HG03159 (cell line): ENCODE results near the gene OPN1MW2.
A peak's percentile ranks its signal among the peaks of the same experiment; 100 is the strongest.
"Not testable (repeated sequence)": the region's sequence is repeated elsewhere in the genome, so short reads cannot be mapped to it uniquely, and the experiment has no call there.

Experiments used
- ATAC-seq: cut with Tn5 transposase; IDR thresholded peaks from one replicate; pipeline ENCODE4 v1.9.1; 2021; ENCODE audit warnings: mild to moderate bottlenecking, moderate library complexity; ENCODE audit not compliant: unreplicated experiment

OPN1MW2 gene

DNA sequence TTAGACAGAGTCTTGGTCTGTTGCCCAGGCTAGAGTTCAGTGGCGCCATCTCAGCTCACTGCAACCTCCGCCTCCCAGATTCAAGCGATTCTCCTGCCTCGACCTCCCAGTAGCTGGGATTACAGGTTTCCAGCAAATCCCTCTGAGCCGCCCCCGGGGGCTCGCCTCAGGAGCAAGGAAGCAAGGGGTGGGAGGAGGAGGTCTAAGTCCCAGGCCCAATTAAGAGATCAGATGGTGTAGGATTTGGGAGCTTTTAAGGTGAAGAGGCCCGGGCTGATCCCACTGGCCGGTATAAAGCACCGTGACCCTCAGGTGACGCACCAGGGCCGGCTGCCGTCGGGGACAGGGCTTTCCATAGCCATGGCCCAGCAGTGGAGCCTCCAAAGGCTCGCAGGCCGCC, at the start of gene OPN1MW2:
Gene OPN1MW2 (plus strand): TSS at position 301 of the 400 bp plus-strand sequence. CDS start 60 bp downstream, at position 361.
- ATAC-seq = not testable (repeated sequence)

DNA sequence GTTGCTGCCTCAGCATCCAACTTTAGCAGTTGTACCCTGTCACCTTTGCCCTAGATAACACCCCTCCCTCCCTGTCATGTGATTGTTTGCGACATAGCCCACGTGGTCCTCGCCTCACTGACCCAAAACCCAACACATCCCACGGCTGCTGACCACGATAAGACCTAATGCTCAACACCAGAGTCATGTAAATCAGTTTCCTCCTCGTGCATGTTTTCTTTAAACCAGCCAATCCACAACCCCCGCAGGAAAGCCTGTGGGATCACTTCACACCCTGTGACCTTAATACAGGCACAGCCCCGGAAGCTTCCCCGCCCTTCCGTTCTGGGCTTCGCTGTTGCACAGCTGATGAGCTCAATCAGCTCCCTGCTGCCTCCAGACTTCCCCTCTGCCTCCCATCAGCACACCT, 47.0 kb upstream of the OPN1MW2 start:
- ATAC-seq = not testable (repeated sequence)

DNA sequence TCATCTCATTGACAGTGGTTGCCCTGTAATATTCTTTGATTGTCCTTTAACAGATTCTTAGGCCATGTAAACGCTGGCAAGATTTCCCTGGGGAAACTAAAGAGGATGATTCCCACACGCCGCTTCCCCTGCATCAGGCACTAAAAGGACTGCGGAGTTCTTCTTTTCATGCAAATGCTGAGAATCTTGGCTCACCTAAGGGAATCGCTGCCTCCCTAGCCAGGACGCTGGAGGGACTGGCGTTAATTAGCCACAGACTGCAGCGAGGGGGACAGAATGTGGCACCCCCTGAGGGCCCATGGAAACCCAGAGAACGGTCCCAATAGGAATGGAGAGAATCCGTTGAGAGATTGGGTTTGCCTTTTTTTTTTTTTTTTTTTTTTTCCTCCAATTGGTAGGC, 45.2 kb upstream of the OPN1MW2 start:
- not testable (repeated sequence) for ATAC-seq

DNA sequence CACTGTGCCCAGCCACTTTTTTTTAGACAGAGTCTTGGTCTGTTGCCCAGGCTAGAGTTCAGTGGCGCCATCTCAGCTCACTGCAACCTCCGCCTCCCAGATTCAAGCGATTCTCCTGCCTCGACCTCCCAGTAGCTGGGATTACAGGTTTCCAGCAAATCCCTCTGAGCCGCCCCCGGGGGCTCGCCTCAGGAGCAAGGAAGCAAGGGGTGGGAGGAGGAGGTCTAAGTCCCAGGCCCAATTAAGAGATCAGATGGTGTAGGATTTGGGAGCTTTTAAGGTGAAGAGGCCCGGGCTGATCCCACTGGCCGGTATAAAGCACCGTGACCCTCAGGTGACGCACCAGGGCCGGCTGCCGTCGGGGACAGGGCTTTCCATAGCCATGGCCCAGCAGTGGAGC, 37.3 kb upstream of the OPN1MW2 start, which contains the start of gene OPN1MW:
Gene OPN1MW (plus strand): TSS at position 301 of the 400 bp plus-strand sequence. CDS start 82 bp downstream, at position 383.
- not testable (repeated sequence) for ATAC-seq

DNA sequence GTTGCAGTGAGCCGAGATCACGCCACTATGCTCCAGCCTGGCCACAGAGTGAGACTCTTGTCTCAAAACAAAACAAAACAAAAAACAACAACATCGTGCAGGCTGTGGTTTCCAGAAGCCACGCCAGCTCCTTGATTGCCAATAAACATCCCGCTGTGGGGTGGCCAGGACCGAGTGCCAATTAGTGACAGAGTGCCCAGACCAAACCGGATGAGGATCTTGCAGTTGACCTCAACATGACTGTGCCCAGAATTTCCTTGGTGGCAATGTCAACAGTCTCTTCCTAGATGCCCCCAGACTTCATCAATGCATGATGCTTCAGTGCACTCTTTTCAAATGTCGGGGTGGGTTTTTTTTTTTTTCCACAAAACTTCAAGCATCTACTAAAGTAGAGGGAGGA, 35.8 kb upstream of the OPN1MW2 start:
- not testable (repeated sequence) for ATAC-seq

DNA sequence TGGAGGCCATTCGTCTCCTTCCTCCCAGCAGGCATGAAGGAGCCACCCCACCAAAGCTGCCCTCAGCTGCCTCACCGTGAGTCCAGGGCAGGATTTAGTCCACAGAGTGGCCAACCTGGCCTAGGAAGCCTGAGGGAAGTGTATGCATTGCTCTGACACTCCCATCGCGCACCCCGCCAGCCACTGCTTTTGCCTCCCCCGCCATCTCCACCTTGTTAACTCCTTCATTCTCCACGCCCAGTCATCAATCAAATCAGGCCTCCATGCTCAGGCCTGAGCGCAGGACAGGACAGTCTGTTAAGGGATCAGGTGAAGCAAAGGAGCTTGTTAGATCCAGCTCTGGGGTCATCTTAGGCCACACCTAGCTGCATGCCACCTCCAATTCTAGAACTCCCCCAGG, 26.7 kb upstream of the OPN1MW2 start:
- ATAC-seq = not testable (repeated sequence)

DNA sequence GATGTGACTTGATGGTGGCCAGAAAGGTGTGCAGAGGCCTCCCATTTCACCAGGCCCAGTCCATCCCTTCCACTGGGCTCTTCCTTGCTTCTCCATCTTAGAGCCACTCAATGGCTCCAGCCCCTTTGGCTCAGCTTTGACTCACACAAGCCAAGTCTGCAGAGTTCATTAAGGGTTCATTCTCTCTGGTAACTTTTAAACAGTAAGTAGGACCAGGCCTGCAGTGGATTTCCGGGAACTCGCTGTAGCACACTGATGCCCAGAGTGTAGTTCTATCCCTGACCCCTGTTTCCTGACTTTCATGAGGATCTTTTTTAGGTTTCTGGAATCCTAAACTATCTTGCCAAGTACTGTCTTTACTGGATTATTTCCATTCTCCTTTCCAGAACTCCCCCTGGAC, 25.2 kb upstream of the OPN1MW2 start:
- ATAC-seq = not testable (repeated sequence)

DNA sequence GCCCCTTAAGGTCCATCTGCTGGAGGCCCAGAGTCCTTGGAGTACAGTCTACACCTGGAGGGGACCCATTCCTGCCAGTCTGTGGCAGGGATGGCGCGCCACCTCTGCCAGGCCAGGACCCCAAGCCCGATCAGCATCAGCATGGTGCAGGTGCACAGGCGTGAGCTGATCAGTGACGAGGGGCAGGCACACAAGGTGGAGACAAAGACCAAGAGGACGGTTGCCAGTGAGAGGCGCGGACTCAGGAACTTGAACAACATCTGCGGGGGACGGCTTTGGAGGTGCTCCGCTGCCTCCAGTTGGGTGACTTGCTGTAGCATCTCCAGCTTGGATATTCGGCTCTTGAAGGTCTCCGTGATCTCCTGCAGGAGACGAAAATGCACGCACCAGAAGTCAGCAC, 23.1 kb upstream of the OPN1MW2 start:
- not testable (repeated sequence) for ATAC-seq

DNA sequence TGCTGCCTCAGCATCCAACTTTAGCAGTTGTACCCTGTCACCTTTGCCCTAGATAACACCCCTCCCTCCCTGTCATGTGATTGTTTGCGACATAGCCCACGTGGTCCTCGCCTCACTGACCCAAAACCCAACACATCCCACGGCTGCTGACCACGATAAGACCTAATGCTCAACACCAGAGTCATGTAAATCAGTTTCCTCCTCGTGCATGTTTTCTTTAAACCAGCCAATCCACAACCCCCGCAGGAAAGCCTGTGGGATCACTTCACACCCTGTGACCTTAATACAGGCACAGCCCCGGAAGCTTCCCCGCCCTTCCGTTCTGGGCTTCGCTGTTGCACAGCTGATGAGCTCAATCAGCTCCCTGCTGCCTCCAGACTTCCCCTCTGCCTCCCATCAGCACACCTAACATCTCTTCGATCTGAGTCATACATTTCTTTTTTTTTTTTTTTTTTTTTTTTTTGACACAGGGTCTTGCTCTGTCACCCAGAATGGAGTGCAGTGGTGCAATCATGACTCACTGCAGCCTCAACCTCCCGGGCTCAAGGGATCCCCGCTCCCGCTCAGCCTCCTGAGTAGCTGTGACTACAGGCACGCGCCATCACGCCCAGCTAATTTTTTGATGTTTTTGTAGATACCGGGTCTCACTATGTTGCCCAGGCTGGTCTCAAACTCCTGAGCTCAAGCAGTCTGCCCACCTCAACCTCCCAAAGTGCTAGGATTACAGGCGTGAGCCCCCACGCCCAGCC, 9.7 kb upstream of the OPN1MW2 start:
- ATAC-seq = peak; percentile 58

DNA sequence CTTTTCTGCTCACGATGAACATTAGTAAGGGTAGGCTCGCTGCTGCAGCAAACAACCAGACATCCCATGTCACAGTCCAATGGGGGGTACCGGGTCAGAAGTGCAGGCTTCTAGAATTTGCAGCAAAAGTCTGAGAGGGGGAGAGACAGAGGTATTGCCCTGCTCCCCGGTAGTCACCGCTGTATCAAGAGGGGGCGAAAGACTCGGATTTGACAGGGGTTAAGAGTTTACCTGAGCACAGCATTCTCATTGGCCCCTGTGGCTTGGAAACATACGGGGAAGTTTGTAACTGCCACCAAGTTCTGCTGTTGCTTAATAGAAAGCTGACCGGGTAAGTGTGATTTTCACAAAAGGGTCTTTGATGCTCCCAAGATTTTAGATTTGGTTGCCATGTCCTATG, 8.5 kb upstream of the OPN1MW2 start:
- not testable (repeated sequence) for ATAC-seq

DNA sequence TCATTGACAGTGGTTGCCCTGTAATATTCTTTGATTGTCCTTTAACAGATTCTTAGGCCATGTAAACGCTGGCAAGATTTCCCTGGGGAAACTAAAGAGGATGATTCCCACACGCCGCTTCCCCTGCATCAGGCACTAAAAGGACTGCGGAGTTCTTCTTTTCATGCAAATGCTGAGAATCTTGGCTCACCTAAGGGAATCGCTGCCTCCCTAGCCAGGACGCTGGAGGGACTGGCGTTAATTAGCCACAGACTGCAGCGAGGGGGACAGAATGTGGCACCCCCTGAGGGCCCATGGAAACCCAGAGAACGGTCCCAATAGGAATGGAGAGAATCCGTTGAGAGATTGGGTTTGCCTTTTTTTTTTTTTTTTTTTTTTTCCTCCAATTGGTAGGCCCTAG, 8.1 kb upstream of the OPN1MW2 start:
- not testable (repeated sequence) for ATAC-seq

DNA sequence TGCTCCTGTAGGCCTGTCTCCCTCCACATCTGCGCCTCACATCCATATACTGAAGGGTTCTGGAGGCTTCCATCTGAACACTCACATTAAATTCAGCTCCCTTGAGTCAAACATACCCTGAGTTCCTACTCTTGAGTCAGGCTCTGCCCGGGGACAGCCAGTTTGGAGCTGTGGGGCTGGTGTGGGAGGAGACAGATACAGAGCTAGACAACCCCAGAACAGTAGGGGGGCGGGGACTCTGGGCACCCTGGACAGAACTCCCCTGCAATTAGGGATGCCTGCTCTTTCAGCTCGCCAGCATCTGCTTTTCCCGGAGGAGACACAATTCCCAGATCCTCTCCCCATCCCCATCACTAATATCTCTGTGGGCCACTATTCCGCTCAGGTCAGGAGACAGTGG, 5.7 kb downstream of the OPN1MW2 start:
- ATAC-seq = not testable (repeated sequence)

DNA sequence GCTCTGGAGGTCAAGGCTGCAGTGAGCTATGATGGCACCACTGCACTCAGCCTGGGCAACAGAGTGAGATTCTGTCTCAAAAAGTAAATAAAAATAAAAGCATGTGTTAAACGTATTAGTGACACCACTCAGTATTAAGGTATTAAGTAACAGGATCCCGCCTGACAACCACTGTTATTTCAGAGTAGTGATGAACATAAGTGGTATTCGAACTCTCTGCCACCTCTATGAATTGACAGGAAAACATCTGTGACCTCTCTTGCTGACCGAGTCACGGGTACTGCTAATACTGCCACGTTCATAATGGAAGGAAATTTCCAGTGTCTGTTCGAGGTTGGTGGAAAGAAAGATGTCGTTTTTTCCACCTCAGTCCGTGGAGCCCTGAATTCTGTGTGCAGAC, 7.2 kb downstream of the OPN1MW2 start:
- not testable (repeated sequence) for ATAC-seq

DNA sequence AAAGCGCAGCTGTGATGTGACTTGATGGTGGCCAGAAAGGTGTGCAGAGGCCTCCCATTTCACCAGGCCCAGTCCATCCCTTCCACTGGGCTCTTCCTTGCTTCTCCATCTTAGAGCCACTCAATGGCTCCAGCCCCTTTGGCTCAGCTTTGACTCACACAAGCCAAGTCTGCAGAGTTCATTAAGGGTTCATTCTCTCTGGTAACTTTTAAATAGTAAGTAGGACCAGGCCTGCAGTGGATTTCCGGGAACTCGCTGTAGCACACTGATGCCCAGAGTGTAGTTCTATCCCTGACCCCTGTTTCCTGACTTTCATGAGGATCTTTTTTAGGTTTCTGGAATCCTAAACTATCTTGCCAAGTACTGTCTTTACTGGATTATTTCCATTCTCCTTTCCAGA, 11.9 kb downstream of the OPN1MW2 start:
- not testable (repeated sequence) for ATAC-seq

DNA sequence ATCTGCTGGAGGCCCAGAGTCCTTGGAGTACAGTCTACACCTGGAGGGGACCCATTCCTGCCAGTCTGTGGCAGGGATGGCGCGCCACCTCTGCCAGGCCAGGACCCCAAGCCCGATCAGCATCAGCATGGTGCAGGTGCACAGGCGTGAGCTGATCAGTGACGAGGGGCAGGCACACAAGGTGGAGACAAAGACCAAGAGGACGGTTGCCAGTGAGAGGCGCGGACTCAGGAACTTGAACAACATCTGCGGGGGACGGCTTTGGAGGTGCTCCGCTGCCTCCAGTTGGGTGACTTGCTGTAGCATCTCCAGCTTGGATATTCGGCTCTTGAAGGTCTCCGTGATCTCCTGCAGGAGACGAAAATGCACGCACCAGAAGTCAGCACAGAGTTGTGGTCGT, 14.1 kb downstream of the OPN1MW2 start:
- ATAC-seq = not testable (repeated sequence)

DNA sequence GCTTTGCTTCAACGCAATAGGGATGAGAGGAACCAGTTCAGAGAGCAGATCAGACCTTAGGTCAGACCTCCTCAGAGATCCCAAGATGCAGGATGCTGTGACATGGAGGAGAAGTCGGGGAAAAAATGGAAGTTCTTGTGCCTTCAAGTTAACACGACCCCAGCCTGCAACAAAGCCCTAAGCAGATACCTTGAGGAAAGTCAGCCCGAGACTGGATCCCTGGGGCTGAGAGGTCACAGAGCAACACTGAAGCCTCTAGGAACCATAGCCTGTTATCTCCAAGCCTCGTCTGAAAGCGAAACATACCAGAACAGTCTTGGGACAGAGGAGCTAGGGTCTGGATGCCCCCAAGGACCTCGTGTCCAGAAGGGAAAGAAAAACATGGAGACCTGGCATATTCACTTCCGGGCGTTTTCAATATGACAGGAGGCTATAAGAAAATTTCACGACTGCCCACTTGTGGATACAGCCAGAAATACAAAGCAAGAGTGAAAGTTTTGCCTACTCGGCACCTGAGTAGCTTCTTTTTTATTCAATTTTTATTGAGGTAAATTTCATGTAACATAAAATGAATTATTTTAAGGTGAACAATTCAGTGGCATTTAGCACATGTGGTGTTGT, 19.5 kb downstream of the OPN1MW2 start:
- ATAC-seq = not testable (repeated sequence)

DNA sequence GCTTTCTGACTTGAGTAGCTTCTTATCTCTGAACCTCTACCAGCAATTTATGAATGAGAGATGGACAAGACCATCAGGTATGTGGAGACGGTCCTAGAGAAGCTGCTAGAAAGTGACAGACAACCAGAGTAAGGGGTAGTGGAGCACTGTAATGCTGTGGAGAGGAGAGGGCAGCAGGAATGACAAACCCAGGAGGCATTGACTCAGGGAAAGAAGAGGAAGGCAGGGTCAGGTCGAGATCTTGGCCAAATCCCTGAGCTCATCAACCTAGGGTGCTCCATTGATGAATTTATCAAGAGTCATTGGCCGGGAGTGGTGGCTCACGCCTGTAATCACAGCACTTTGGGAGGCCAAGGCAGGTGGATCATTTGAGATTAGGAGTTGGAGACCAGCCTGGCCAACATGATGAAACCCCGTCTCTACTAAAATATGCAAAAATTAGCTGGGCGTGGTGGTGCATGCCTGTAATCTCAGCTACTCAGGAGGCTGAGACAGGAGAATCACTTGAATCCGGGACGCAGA, 20.5 kb downstream of the OPN1MW2 start:
- not testable (repeated sequence) for ATAC-seq

DNA sequence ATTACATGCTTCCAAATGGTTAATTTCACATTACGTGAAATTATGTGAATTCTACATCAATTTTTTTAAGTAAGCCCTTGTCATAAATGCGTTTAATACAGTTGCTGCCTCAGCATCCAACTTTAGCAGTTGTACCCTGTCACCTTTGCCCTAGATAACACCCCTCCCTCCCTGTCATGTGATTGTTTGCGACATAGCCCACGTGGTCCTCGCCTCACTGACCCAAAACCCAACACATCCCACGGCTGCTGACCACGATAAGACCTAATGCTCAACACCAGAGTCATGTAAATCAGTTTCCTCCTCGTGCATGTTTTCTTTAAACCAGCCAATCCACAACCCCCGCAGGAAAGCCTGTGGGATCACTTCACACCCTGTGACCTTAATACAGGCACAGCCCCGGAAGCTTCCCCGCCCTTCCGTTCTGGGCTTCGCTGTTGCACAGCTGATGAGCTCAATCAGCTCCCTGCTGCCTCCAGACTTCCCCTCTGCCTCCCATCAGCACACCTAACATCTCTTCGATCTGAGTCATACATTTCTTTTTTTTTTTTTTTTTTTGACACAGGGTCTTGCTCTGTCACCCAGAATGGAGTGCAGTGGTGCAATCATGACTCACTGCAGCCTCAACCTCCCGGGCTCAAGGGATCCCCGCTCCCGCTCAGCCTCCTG, 28.0 kb downstream of the OPN1MW2 start:
- ATAC-seq = peak; percentile 60

DNA sequence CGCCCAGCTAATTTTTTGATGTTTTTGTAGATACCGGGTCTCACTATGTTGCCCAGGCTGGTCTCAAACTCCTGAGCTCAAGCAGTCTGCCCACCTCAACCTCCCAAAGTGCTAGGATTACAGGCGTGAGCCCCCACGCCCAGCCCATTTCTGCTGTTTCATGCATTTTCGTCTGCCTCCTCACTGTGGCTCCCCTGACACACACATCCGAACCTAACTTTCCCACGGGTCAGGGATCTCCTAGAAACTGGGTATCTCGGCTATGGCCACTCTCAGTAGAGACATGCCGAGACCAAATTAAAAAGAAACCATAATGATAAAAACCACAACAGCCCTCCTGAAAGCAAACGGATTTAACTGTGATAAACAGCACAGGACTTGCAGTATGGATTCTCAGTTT, 28.5 kb downstream of the OPN1MW2 start:
- not testable (repeated sequence) for ATAC-seq

DNA sequence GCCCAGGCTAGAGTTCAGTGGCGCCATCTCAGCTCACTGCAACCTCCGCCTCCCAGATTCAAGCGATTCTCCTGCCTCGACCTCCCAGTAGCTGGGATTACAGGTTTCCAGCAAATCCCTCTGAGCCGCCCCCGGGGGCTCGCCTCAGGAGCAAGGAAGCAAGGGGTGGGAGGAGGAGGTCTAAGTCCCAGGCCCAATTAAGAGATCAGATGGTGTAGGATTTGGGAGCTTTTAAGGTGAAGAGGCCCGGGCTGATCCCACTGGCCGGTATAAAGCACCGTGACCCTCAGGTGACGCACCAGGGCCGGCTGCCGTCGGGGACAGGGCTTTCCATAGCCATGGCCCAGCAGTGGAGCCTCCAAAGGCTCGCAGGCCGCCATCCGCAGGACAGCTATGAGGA, 37.7 kb downstream of the OPN1MW2 start, which contains the start of gene OPN1MW3:
Gene OPN1MW3 (plus strand): TSS at position 301 of the 400 bp plus-strand sequence. CDS start 38 bp downstream, at position 339.
- not testable (repeated sequence) for ATAC-seq

DNA sequence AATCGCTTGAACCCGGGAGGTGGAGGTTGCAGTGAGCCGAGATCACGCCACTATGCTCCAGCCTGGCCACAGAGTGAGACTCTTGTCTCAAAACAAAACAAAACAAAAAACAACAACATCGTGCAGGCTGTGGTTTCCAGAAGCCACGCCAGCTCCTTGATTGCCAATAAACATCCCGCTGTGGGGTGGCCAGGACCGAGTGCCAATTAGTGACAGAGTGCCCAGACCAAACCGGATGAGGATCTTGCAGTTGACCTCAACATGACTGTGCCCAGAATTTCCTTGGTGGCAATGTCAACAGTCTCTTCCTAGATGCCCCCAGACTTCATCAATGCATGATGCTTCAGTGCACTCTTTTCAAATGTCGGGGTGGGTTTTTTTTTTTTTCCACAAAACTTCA, 39.2 kb downstream of the OPN1MW2 start:
- not testable (repeated sequence) for ATAC-seq
